ENCODE measurements around the gene TP73.
A peak's percentile ranks its signal among the peaks of the same experiment; 100 is the strongest.

The TP73 gene

DNA sequence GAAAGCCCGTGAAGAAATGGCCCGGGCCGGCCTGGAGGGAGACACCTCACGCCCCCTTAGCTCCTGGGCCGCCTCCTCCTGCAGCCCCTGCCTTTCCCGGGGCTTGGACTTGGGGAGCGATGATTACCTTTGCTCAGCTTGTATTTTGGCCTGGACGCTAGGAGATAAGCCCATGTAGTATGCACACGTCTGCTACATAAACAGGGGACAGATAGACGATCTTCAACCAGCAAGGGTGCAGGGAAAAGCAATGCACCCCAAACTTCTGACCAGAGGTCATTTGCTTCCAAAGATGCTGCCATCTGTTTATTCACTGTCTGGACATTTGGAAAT, 936 bp downstream of the TP73 start:
- no peak for DNase-seq (ENCODE audit: low read depth)

DNA sequence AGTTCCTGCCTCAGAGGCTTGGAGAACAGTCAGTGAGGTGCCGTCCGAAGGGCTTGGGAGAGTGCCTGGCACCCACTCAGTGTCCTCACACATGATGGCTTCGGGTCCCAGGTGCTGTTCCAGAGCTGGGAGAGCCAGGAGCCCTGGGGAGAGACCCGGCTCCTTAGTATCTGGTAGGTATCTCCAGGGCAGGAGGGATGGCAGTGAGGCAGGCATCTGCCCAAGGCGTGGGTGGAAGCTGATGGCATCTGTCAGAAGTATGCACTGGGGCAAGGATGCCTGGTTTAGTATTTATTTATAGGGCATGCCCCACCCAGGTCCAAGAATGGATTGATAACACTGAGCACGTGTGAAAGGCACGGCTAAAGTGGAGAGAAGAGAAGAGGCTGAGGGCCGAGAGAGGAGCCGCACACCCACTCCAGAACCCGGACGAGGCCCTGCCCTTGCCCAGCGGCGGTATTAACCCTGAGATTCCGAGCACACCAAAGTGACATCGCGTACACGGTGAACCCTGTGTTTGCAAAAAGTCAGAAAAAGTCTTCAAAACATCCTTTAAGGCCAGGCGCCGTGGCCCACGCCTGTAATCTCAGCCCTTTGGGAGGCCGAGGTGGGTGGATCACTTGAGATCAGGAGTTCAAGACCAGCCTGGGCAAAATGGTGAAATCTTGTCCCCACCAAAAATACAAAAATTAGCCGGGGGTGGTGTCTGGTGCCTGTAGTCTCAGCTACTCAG, 2.4 kb downstream of the TP73 start:
- DNase-seq (ENCODE audit: low read depth) = no peak

DNA sequence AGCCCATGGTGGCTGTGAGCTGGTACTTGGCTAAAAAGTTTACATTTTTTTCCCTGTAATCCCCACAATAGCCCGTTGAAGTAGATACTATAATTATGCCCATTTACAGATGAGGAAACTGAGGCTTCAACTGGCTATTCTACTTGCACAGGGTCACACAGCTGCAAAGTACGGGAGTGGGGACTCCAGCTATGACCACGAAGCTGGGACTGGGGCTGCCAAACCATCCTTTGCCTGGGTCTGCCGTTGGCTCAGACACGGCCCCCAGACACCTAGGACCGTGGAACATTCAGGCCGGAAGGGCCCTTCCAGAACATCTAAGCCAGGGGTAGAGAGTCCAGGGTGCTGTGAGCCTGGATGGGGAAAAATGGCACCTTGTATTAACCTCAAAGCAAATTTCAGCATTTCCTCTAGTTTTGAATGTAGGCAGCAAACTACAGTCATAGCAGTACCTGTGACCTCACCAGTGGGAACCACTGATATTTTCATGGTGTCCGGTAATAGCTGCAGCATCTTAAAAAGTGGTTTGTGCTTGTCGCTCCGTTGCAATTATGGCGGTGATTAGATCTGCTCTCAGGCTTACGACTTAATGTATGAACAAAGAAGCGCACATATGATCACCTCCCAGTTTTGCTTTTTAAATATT, 4.3 kb downstream of the TP73 start:
- no peak for DNase-seq (ENCODE audit: low read depth)

DNA sequence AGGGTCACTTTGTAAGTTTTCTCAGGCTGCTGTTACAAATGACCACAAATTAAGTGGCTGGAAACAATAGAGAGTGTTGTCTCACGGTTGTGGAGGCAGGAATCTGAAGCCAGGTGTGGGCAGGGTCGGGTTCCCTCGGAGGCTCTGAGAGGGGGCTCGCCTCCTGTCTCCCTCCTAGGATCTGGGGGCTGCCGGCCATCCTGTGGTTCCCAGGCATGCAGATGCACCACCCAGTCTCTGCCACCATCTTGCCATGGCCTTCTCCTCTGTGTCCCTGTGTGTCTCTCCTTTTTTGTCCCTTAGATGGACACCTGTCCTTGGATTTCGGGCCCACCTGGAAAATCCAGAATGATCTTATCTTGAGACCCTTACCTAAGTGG, 4.8 kb downstream of the TP73 start:
- no peak for DNase-seq (ENCODE audit: low read depth)

DNA sequence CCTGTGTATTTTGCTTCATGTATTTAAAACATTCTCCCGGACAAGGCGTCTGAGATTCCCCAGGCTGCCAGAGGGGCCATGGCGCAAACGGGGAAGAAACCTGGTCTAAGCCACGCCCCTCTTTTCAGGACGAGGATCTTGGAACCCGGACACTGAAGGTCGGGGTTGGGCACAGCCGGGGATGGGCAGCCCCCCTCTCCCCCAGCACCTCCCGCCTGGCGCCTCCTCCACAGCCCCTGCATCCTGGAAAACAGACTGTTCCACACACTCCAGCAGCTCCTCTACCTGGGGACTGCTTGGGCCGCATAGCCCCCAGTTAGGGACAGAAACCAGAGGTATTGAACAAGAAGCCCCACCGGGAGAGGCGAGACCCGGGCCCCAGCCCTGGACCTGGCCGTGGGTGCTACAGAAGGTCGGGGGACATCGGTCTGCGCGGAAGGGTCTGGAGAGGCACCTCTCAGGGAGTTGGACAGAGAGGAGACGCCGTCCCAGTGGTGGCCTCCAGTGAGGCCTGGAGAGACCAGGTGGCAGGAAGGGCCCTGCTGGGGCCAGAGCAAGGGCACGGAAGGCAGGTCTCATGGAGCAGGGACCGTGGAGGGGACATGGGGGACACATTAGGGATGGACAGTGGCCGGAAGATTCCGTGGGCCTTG, 5.4 kb downstream of the TP73 start:
- DNase-seq (ENCODE audit: low read depth) = no peak

DNA sequence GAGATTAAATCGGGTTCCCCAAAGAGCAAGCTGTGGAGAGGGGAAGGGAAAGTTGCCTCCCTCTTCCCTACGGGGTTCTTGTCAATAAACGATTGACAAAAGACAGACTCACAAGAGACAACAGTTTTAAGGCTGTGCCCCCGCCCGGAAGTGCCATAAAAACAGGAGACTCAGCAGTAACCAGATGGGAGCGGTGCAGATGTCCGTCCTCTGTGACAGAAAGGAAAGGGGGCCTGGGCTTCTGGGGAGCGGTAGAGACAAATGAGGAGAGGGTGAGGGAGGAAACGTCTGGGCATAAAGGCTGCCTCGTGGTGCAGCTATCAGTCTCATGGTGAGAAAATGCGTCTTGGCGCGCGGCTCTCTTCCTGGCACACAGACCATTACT, 5.9 kb downstream of the TP73 start:
- no peak for DNase-seq (ENCODE audit: low read depth)

DNA sequence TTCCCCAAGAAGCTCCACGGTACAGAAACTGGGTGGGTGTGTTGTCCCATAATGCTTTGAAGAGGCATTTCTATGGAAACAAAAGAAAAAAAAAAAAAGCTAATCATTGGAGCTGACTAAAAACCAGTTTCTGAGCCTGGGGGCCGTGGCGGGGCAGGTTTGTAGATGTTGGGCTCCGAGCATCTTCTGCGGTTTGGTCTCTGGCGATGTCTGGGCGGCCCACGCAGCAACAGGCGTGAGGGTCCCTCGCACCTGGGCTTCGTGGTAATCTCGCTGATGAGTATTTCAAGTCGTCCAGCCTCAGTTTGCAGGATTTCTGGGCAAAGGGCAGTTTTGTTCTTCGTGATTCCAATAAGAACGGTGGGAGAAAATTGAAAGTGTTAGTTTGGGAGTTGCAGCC, 6.8 kb downstream of the TP73 start:
- DNase-seq (ENCODE audit: low read depth) = no peak

DNA sequence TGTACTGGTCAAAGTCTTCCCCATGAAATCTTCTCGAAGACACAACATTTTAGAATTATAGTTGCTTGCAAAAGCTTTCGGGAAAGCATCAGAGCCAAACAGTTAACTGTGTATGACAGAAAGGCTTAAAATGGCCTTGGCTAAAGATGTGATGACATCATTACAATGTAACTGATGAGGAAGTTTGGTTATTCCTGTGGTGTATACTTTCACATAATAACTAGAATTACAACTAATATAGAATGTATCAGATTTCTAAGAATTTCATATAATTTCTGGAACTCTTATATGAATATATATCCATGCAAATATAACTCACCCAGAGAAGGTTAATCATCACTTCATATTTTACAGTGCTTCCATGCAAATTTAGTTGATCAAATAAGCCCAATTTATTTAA, 8.4 kb downstream of the TP73 start:
- no peak for DNase-seq (ENCODE audit: low read depth)

DNA sequence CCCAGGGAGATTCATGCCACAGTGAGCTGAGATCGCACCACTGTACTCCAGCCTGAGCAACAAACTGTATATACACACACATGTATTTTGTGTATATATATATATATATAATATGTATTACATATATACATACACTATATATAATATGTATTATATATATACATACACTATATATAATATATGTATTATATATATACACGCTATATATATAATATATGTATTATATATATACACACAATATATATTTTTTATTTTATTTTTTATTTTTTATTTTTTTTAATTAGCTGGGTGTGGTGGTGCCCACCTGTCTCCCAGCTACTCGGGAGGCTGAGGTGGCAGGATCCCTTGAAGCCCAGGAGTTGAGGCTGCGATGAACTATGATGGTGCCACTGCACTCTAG, 9.3 kb downstream of the TP73 start:
- DNase-seq (ENCODE audit: low read depth) = no peak

DNA sequence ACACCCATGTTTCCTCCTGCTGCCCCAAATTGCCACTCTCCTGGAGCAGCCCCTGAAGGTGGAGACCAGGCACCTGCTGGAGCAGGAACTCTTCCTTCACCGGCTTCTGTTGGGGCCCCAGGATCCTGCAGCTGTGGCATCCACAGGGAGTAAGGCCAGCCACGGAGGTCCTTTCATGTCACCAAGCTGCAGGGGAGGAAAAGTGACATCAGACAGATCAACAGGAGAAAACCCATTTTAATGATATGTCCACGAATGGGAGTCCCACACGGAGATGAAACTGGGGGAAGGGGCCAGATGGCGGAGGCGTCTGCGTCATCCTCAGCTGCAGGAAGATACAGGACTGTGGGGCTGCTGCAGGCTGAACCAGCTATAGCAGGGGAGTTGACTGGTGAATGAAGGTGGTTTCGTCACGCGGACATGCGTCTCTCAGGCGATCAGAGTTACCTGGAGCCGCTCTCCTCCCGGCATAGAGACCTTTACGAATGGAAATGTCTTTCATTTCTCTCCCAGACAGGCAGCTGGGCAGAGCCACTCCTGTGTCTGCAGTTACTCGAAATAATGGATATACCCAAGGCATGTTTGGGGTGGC, 9.9 kb downstream of the TP73 start:
- DNase-seq (ENCODE audit: low read depth) = no peak

DNA sequence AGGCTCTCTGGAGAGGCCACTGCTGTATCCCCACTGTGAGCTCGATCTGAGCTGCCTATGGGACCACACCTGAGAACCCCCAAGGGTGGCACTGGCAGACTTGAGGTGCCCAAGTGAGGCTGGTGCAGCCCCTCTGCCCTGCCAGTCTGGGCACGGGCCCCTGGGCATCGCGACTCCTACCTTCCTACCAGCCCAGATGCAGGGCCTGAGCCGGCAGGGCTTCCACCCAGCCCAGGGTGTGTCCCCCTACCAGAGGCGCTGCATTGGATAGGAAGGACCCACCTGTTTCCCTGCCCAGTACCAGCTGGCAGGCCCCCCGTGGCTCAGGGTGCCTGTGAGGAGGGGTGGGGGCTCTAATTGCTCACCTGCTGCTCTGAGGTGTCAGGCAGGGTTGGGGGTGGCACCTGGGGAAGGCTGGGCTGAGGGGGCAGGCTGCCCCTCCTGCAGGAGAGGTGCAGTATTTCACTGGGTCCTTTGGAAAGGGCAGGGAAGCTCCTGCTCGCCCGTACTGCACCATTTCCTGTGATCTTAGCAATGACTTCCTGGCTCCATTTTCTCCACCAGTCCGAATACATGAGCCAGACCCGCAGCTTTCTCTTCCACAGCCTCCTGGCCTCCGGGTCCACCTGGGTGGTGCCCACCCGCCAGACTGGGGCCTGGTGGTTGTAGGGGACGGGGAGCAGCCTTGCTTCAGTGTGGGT, 11.8 kb downstream of the TP73 start:
- DNase-seq (ENCODE audit: low read depth) = no peak

DNA sequence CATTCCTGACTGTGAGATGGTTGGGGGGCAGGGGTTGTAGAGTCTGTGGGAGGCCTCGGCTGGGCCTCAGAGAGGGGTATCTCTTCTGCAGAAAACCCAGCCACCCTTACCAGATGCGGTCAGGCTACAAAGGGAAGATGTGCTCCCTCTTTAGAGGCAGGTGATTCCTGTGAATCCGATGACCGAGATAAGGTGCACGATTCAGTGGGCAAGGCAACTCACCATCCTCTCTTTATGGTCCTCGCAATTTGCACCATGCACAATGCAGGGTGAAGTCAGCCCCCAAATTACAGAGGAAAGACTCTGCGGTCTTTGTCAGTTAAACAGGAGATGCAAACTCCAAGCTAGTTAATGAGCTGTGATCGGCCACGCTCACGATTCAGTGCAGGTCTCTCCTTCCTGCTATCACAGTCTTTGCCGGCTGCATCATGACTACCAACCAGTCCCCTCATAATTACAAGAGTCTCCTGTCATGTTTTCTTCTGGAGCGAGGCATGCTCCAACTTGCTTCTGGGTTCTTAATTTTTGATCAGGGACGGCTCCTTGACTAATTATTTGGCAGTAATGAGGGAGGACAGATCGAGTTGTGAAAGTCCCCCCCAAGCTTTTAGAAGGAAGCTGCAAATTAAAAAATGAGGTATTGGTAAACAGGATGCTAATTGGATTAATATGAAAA, 12.5 kb downstream of the TP73 start:
- DNase-seq (ENCODE audit: low read depth) = no peak

DNA sequence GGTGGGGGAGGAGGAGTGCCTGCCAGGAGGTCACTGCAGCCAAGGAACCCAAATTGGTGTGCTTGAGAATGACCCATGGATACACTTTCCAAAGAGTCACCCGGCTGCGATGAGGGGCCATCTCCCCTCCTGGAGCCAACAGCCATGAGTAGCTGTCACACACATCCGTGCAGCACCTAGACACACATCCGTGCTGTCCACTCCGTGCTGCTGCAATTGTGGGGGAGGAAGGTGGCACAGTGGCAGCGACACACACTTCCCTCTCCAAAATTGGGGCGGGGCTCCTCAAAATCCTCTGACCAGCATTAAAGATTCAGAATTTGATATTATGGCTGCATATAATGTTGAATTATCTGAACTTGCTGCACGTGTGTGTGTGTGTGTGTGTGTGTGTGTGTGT, 15.8 kb downstream of the TP73 start:
- DNase-seq (ENCODE audit: low read depth) = no peak

DNA sequence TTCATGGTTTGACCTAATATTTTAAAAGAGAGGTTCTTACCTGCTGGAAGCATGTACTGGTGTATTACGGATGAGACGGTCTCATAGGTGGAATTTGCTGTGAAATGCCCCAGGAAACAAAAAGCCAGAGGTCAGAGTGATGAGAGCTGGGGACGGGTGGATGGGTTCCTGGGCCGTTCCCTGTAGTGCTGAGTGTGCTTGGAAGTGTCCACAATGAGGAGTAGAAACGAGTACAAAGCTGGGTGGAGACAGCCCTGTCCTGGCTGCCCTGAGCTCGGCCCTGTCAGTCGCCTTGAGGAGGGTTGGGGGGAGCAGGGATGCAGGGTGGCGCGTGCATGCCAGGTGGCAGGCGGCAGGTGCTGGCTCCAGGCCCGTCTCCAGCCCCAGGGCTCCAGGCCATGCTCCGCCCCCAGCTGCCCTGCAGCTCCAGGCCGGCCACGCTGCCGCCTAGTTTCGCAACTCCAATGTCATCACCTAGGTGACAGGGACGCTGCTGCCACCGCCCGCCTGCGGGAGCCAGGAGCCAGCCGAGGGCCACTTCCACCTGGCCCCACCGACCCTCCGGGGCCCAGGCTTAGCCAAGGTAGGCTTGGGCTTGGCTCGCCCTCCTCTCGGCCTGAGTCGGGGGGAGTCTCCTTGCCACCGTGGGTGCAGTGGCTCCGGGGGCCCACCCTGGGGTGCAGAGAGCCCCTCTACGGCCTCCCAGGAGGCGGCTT, 16.4 kb downstream of the TP73 start:
- peak; percentile 31 for DNase-seq (ENCODE audit: low read depth)

DNA sequence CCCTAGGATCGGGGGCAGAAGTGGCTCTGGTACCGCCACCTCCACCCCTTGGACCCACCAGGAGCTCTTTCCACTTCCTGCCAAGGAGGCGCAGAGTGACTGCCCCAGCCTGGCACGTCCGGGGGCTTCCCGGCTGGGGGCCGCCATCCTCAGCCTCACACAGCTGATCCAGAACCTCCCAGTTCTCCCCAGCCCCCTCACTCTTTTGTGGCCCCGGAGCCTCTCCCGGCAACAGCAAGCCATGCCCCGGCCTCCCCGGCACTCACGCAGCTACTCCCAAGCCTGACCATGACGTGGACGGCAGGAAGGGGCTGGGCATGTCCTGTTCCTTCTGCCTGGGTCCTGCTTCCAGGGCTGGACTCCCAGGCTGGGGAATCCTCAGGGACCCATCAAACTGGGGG, 17.1 kb downstream of the TP73 start:
- no peak for DNase-seq (ENCODE audit: low read depth)

DNA sequence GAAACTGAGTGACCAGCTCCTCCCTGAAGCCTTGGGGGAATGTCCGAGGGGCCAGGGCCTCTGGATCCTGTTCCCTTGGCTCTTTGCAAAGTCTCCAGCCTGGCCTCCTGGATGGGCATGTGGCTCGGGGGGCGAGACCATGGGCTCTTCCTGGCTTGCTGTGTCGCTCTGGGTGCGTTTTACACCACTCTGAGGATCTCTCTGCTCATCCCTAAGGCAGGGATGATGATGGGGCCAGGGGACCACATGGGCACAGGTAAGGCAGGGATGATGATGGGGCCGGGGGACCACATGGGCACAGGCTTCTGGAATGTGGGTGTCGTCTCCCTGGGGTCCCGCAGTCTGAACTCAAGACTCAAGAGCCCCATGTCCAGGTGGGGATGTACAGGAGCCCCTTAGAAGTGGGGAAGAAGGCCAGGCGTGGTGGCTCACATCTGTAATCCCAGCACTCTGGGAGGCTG, 17.7 kb downstream of the TP73 start:
- no peak for DNase-seq (ENCODE audit: low read depth)

DNA sequence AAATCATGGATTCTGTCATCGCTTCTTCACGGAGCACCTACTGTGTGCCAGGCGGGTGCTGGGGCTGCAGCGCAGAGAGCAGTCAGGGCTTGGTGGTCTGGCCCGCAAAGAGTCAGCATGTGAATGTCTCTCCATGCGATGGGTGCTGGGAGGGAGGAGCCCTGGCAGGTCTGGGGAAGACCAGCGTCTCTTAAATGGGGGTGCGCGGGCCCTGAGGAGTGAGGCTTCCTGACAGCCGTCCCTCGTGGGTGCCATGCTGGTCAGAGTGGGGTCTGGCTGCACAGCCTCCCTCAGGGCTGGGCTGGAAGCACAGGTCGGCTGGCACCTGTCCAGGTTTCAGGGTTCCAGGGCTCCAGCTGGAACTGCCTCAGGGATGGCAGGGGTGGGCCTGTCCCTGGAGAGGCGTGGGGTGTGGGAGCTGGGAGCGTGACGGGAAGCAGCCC, 18.5 kb downstream of the TP73 start:
- DNase-seq (ENCODE audit: low read depth) = no peak

DNA sequence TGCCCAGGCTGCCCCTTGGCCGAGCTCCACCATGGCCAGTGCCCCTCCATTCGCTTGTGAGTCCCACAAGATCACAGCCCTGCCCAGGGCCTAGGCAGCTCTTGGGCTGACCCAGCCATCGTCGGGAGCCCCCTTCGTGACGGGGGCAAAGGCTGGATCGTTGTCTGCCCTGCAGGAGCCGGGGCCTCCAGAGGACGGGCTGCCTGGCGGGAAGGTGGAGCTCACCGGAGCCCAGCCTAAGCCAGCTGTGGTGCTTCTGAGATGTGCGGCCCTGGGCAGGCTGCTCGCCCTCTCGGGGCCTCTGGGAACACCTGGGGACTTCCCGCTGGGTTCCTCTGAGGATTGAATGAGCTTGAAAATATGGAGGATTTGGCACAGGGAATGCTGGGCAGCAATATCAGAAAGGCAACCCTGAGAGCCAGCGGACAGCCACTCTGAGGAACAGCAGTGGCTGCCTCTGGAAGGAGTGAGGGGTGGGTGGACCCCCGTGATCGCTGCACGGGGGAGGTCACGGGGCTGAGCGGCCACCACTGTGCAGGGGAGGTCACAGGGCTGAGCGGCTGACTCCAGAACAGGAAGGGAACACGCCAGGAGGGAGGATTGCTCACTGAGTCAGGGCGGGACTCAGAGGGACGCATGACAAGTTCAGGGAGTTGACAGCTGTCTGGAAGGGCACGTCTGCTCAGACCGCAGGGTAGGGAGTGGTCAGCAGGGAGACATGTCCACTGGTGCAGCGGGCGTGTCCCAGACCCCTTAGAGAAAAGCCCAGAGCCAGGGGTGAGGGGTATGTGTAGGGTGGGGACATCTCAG, 19.3 kb downstream of the TP73 start:
- peak; percentile 13 for DNase-seq (ENCODE audit: low read depth)

DNA sequence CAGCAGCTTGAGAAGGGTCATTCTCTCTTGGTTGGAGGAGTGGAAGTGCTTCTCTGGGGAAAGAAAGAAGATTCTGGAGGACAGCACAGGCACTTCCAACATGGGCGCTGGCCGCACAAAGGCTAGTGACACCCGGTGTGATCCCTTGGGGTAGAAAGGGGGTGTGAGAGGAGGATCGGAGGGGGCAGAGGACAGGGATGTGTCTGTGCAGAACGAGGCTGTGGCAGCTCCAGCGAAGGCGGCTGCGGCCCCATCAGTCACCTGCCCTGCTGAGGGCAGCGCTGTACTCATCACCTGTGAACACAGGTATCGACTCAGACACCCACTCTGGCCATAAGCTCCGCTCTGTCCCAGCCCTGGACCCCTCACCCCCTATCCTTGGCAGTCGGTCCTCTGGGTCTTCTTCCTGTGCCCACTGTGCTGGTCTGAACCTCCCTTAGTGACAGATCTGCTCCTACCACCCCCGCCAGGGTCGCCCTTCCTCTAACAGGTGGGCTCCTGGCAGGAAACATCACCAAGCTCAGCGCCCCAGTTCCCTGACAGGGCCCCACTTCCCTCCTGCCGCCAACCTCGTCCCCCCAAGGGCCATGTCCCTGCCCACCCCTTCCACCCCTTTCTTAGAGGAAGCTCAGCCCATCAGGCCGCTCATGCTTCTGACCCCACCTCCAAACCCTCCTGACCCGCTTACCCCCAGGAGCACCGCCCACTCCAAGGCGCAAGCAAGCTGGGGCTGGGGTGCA, 20.1 kb downstream of the TP73 start:
- no peak for DNase-seq (ENCODE audit: low read depth)

DNA sequence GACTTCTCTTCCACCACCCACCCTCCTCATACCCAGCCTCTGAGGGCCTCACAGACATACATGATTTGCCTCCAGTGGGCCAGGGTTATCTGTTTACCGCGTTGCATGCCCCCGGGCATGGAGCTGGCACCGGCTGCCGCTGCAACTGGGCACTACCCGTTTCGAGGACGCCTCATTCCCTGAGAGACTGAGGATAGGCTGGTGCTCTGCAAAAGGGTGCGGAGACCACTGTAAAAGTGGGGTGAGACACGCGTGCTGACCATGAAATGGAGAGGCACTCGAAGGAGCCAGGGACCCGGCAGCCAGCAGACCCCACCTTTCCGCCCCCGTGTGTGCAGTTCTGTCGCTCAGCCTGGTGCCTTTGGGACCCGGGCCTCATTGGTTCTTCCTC, 20.6 kb downstream of the TP73 start:
- no peak for DNase-seq (ENCODE audit: low read depth)

All from EH (cell line).